Lower lobe of right lung (tissue), 2 donors: ENCODE data around the gene KRT73. TPM values are rescaled to one million over a fixed set of nuclear protein-coding genes. Genes with fewer than 3 reads are reported as not detected.
A peak's percentile ranks its signal among the peaks of the same experiment; 100 is the strongest.

Experiments
- ATAC-seq, 2 donors: fragments of 200-7000 bp; cut with Tn5 transposase; one replicate each; pipeline ENCODE4 v1.9.1; 2020 to 2022; ENCODE audit warnings: mild to moderate bottlenecking in 2 of 2, moderate library complexity in 2 of 2
- DNase-seq: peaks from one replicate; pipeline ENCODE4 v3.0.0-alpha.2; 2020
- H3K27ac ChIP-seq: fragments of 200-600 bp; one replicate; pipeline ENCODE4 v1.8.0; 2022
- H3K27me3 ChIP-seq: fragments of 200-600 bp; one replicate; pipeline ENCODE4 v1.8.0; 2022; ENCODE audit warnings: low read depth
- H3K36me3 ChIP-seq: fragments of 200-600 bp; one replicate; pipeline ENCODE4 v1.8.0; 2022; ENCODE audit warnings: mild to moderate bottlenecking
- H3K4me1 ChIP-seq: fragments of 200-600 bp; one replicate; pipeline ENCODE4 v1.8.0; 2022
- H3K4me3 ChIP-seq: fragments of 200-600 bp; one replicate; pipeline ENCODE4 v1.8.0; 2022; ENCODE audit warnings: mild to moderate bottlenecking
- H3K9me3 ChIP-seq: fragments of 200-600 bp; one replicate; pipeline ENCODE4 v1.8.0; 2022
- CTCF ChIP-seq: fragments of 200-600 bp; IDR thresholded peaks from one replicate; pipeline ENCODE4 v1.8.0; 2022; ENCODE audit warnings: antibody characterized with exemption, mild to moderate bottlenecking
- intact Hi-C: fragments of 100-400 bp; cut with DNase I; formaldehyde crosslinking; loops from one replicate; pipeline ENCODE4 v1.11.0; 2022
- total RNA-seq: library from RNA; stranded (reverse); fragmentation: NEBNext Ultra II Directional; extraction: Animal tissue kit (Norgen Biotek cat#: 25700); gene quantifications from one replicate; pipeline ENCODE4 v1.2.1, GENCODE V29; 2021
- donor health status: DM: no; HTN: yes; CAD: no; lungs with severe emphysema.

The KRT73 gene
- total RNA-seq, 1 donor from 2014 or later, result not detected

DNA sequence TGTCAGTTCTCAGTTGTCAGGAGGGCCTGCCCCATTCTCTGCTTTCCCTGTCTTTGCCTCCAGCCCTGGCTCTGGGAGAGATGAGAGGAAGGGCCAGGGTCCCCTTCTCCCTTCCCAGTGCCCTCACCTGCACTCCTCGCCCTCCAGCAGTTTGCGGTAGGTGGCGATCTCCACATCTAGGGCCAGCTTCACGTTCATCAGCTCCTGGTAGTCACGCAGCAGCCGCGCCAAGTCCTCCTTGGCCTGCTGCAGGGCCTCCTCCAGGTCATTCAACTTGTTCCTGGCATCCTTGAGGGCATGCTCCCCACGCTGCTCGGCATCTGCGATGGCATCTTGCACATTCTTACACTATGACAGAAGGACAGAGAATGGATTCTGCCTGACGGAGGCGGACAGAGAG lies 28.3 kb upstream of the KRT73 start:
- no peaks in the 10 kb centered on the region for H3K4me1 ChIP-seq
- no peak overlapping the region for H3K27ac ChIP-seq
- peaks cover 8% of the 10 kb centered on the region for H3K27me3 ChIP-seq
- H3K9me3 ChIP-seq, result no peaks in the 10 kb centered on the region
- no peak overlapping the region for H3K4me3 ChIP-seq
- DNase-seq (no peak), ATAC-seq (no peak)
- no peak for TF ChIP-seq CTCF
- intact Hi-C loops, result no loop called here
- H3K36me3 ChIP-seq, result no peaks in the 10 kb centered on the region

GRCh38 chr12:52645982-52646381 lies 27.6 kb upstream of the KRT73 start:
- Histone ChIP-seq H3K4me3 (no peak overlapping the region), H3K27me3 (peaks cover 8% of the 10 kb centered on the region), H3K36me3 (no peaks in the 10 kb centered on the region), H3K9me3 (no peaks in the 10 kb centered on the region), H3K4me1 (no peaks in the 10 kb centered on the region), H3K27ac (no peak overlapping the region)
- ATAC-seq (peak; percentile 7 to 27), DNase-seq (no peak)
- no peak for TF ChIP-seq CTCF
- intact Hi-C loops, result no loop called here

- H3K4me3 ChIP-seq, result no peak overlapping the region
- peak; percentile 45 to 69 for ATAC-seq
- no peaks in the 10 kb centered on the region for H3K4me1 ChIP-seq
- H3K9me3 ChIP-seq, result no peaks in the 10 kb centered on the region
- no peak for DNase-seq
- no peak overlapping the region for H3K27ac ChIP-seq
- H3K27me3 ChIP-seq, result peaks cover 8% of the 10 kb centered on the region
- intact Hi-C loops, result no loop called here
- no peak for TF ChIP-seq CTCF
- no peaks in the 10 kb centered on the region for H3K36me3 ChIP-seq
These were observed 26.9 kb upstream of the KRT73 start for GRCh38 chr12:52645120-52645761.

- Histone ChIP-seq H3K27ac (no peak overlapping the region), H3K36me3 (no peaks in the 10 kb centered on the region), H3K4me3 (no peak overlapping the region), H3K4me1 (no peaks in the 10 kb centered on the region), H3K9me3 (no peaks in the 10 kb centered on the region), H3K27me3 (peaks cover 8% of the 10 kb centered on the region)
- DNase-seq (no peak), ATAC-seq (no peak)
- no peak for TF ChIP-seq CTCF
- intact Hi-C loops, result no loop called here
These were observed 25.7 kb upstream of the KRT73 start for GRCh38 chr12:52644078-52644415.

DNA sequence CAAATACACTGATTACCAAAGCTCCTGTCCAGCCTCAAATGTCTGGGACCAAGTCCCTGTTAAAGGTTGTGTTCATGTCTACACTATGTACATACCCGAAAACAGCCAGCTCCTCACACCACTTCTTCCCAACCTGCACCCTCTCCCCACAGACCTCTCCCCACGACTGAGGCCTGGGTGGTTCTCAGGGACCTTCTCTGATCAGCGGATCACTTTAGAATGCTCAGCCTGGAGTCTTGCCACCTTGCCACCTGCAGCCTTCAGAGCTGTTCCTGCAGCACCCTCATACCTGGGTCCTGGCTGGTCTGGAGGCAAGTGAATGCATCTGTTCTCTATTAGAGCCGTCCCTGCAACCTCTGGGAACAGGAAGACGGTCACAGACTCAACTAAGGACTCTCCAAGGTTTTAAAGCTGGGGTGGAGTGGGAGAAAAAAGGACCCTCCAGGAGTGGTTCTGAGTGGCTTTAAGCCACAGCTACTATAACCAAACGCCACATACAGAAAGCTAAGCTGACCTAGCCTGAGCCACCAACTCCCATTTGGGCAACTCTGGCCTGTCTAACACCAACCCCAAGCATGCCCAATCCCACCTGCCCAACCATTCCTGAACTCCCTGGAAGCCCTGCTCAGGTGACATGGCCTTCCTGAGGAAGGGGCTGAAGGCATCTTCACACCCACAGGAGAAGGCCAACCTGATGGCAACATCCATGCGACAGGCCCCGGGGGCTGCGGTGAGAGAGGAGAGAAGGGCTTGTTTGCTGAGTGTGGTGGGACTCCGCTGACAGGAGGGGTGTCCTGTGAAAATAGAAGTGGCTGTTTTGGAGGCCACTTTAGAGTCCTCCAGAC lies 25.1 kb upstream of the KRT73 start:
- DNase-seq, result no peak
- Histone ChIP-seq H3K4me3 (no peak overlapping the region), H3K4me1 (no peaks in the 10 kb centered on the region), H3K9me3 (no peaks in the 10 kb centered on the region), H3K36me3 (no peaks in the 10 kb centered on the region), H3K27me3 (peaks cover 8% of the 10 kb centered on the region), H3K27ac (no peak overlapping the region)
- no peak for TF ChIP-seq CTCF
- no peak for ATAC-seq
- intact Hi-C loops, result no loop called here
